ENCODE data around the gene ZNF827. TPM values are rescaled to one million over a fixed set of nuclear protein-coding genes. Genes with fewer than 3 reads are reported as not detected.

ZNF827 gene
- polyA plus RNA-seq, 1 experiment, result 15.1 TPM

DNA sequence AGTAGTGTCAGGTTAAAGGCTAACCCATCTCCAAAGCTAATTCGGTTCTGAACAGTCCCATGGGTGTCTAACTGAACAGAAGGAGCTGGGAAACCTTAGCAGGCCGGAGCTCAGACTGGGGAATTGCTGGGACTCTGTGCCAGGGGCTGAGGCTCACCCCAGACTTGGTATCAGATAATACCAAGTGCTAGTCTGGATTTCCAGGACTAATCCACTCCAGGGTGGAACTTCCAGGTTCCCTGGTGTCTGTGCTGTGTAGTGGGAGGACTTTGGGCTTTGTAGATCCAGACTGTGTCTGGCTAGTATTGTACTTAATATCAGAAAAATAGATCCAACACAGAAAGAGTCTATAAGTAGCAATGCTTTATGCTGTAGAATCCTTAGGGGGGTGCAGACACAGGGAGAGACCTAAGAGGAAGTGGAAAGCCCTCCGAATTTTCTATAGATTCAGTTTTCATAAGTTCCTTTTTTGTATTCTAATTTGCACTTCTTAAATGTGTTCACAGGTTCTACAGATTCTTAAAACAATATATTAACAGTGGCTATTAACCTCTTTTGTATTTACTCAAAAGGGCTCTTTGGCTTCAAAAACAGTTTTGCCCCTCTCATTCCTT lies 4.1 kb downstream of the ZNF827 start:
- ChIA-PET POLR2A (no interaction called here), CTCF (interaction anchor here (0.6 to 1.1 kb wide), 2 partner anchors 8 to 199 kb away, joined by 3 to 4 read pairs; no protein-coding TSS in a partner anchor)
- no peak for DNase-seq (ENCODE audit: low read depth)
- TF ChIP-seq, protein P1, sequence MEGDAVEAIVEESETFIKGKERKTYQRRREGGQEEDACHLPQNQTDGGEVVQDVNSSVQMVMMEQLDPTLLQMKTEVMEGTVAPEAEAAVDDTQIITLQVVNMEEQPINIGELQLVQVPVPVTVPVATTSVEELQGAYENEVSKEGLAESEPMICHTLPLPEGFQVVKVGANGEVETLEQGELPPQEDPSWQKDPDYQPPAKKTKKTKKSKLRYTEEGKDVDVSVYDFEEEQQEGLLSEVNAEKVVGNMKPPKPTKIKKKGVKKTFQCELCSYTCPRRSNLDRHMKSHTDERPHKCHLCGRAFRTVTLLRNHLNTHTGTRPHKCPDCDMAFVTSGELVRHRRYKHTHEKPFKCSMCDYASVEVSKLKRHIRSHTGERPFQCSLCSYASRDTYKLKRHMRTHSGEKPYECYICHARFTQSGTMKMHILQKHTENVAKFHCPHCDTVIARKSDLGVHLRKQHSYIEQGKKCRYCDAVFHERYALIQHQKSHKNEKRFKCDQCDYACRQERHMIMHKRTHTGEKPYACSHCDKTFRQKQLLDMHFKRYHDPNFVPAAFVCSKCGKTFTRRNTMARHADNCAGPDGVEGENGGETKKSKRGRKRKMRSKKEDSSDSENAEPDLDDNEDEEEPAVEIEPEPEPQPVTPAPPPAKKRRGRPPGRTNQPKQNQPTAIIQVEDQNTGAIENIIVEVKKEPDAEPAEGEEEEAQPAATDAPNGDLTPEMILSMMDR (IDR thresholded peaks at IDR 0.05; ENCODE audit: insufficient read depth, low read depth, low read length), result no peak
- Histone ChIP-seq H3K4me3 (ENCODE audit: low read depth, low read length) (no peak overlapping the region), H3K27me3 (ENCODE audit: control insufficient read depth, insufficient read depth, low read length) (no peaks in the 10 kb centered on the region), H3K36me3 (ENCODE audit: control insufficient read depth, insufficient read depth, low read length) (no peaks in the 10 kb centered on the region)

- ChIA-PET POLR2A (interaction anchor here (1.1 kb wide), 1 partner anchor 14 kb away, joined by 3 read pairs; no protein-coding TSS in a partner anchor), CTCF (no interaction called here)
- Histone ChIP-seq H3K27me3 (ENCODE audit: control insufficient read depth, insufficient read depth, low read length) (no peaks in the 10 kb centered on the region), H3K36me3 (ENCODE audit: control insufficient read depth, insufficient read depth, low read length) (no peaks in the 10 kb centered on the region), H3K4me3 (ENCODE audit: low read depth, low read length) (no peak overlapping the region)
- TF ChIP-seq, protein P1 (IDR thresholded peaks at IDR 0.05; ENCODE audit: insufficient read depth, low read depth, low read length), result no peak
- no peak for DNase-seq (ENCODE audit: low read depth)
Measured at GRCh38 chr4:145933134-145933533, 5.5 kb downstream of the ZNF827 start.

- Histone ChIP-seq H3K36me3 (ENCODE audit: control insufficient read depth, insufficient read depth, low read length) (no peaks in the 10 kb centered on the region), H3K27me3 (ENCODE audit: control insufficient read depth, insufficient read depth, low read length) (no peaks in the 10 kb centered on the region), H3K4me3 (ENCODE audit: low read depth, low read length) (no peak overlapping the region)
- CTCF ChIA-PET, result no interaction called here
- no peak for DNase-seq (ENCODE audit: low read depth)
- TF ChIP-seq, protein P1 (IDR thresholded peaks at IDR 0.05; ENCODE audit: insufficient read depth, low read depth, low read length), result no peak
- POLR2A ChIA-PET, result interaction anchor here (0.6 kb wide), 1 partner anchor 13 kb away, joined by 19 read pairs; no protein-coding TSS in a partner anchor
Measured at GRCh38 chr4:145931403-145931802, 7.2 kb downstream of the ZNF827 start.

- H3K27me3 ChIP-seq (ENCODE audit: control insufficient read depth, insufficient read depth, low read length), result no peaks in the 10 kb centered on the region
- no peaks in the 10 kb centered on the region for H3K36me3 ChIP-seq (ENCODE audit: control insufficient read depth, insufficient read depth, low read length)
- no peak overlapping the region for H3K4me3 ChIP-seq (ENCODE audit: low read depth, low read length)
- ChIA-PET CTCF (interaction anchor here (1.3 kb wide), 1 partner anchor 11 kb away, joined by 3 read pairs; no protein-coding TSS in a partner anchor), POLR2A (no interaction called here)
- DNase-seq (ENCODE audit: low read depth), result no peak
- TF ChIP-seq, protein P1 (IDR thresholded peaks at IDR 0.05; ENCODE audit: insufficient read depth, low read depth, low read length), result no peak
Measured at GRCh38 chr4:145930592-145930991, 8.0 kb downstream of the ZNF827 start.

DNA sequence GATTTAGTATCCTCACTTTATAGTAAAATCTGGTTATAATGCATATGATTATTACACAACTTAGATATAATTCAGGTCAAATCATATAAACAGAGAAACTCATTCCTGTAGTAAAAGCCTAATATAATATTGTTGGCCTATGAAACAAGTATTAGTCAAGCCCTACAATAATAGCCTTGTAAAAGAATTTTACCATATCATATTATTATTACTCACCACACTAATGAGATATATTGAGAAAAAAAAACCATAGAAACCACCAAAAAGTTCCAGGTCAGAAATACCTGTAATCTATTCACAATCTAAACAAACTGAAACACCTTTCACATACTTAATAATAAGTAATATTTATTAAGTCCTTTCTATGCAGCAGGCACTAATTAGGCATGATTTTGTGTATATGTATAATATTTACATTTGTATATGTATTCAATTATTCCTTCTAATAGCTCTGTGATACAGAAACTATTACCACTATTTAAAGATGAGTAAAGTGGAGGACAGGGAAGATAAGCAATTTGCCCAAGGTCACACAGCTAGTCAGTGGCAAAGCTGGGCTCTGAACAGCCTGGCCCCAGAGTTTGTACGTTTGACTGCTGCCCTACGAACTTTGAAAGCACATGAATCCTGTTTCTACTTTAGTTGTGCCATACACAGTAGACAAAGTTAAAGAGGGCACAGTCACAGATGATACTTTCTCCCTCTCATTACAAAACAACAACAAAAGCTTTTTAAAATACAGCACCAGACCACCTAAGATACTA lies 9.0 kb downstream of the ZNF827 start:
- Histone ChIP-seq H3K27me3 (ENCODE audit: control insufficient read depth, insufficient read depth, low read length) (no peaks in the 10 kb centered on the region), H3K36me3 (ENCODE audit: control insufficient read depth, insufficient read depth, low read length) (no peaks in the 10 kb centered on the region), H3K4me3 (ENCODE audit: low read depth, low read length) (no peak overlapping the region)
- ChIA-PET CTCF (interaction anchor here (1.3 kb wide), 1 partner anchor 10 kb away, joined by 3 read pairs; no protein-coding TSS in a partner anchor), POLR2A (interaction anchor here (0.6 kb wide), 1 partner anchor 155 kb away, joined by 3 read pairs; no protein-coding TSS in a partner anchor)
- DNase-seq (ENCODE audit: low read depth), result no peak
- TF ChIP-seq, protein P1 (IDR thresholded peaks at IDR 0.05; ENCODE audit: insufficient read depth, low read depth, low read length), result no peak
